ENCODE data around the gene MEIKIN.

The MEIKIN gene

GRCh38 chr5:131763968-131764367 is 181.5 kb downstream of the MEIKIN start:
- peaks cover 37% of the 10 kb centered on the region for H3K4me1 ChIP-seq (ENCODE audit: low read depth, poor library complexity, severe bottlenecking)
- no peak overlapping the region for H3K27ac ChIP-seq
- H3K79me2 ChIP-seq (ENCODE audit: insufficient read depth, low read depth): peaks cover 74% of the 10 kb centered on the region
- no peak overlapping the region for H2AFZ ChIP-seq (ENCODE audit: low read depth)
- TF ChIP-seq, protein P1, sequence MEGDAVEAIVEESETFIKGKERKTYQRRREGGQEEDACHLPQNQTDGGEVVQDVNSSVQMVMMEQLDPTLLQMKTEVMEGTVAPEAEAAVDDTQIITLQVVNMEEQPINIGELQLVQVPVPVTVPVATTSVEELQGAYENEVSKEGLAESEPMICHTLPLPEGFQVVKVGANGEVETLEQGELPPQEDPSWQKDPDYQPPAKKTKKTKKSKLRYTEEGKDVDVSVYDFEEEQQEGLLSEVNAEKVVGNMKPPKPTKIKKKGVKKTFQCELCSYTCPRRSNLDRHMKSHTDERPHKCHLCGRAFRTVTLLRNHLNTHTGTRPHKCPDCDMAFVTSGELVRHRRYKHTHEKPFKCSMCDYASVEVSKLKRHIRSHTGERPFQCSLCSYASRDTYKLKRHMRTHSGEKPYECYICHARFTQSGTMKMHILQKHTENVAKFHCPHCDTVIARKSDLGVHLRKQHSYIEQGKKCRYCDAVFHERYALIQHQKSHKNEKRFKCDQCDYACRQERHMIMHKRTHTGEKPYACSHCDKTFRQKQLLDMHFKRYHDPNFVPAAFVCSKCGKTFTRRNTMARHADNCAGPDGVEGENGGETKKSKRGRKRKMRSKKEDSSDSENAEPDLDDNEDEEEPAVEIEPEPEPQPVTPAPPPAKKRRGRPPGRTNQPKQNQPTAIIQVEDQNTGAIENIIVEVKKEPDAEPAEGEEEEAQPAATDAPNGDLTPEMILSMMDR (conservative IDR thresholded peaks at IDR 0.05; ENCODE audit: low read depth, low read length): no peak
- no peak overlapping the region for H3K4me3 ChIP-seq (IDR thresholded peaks at IDR 0.05; ENCODE audit: insufficient read depth, low read depth, low read length)
- no peak overlapping the region for H3K9ac ChIP-seq
- no peaks in the 10 kb centered on the region for H3K27me3 ChIP-seq (ENCODE audit: insufficient read depth, low read depth)
- H3K4me2 ChIP-seq: no peak overlapping the region
- H3K36me3 ChIP-seq (ENCODE audit: insufficient read depth): no peaks in the 10 kb centered on the region
- no peaks in the 10 kb centered on the region for H4K20me1 ChIP-seq (ENCODE audit: insufficient read depth)

- Histone ChIP-seq H3K79me2 (ENCODE audit: insufficient read depth, low read depth) (peaks cover 80% of the 10 kb centered on the region), H3K9ac (no peak overlapping the region), H3K27ac (no peak overlapping the region), H4K20me1 (ENCODE audit: insufficient read depth) (no peaks in the 10 kb centered on the region), H3K36me3 (ENCODE audit: insufficient read depth) (no peaks in the 10 kb centered on the region), H3K4me3 (IDR thresholded peaks at IDR 0.05; ENCODE audit: insufficient read depth, low read depth, low read length) (no peak overlapping the region), H3K4me2 (no peak overlapping the region), H3K27me3 (ENCODE audit: insufficient read depth, low read depth) (no peaks in the 10 kb centered on the region), H2AFZ (ENCODE audit: low read depth) (no peak overlapping the region), H3K4me1 (ENCODE audit: low read depth, poor library complexity, severe bottlenecking) (peaks cover 64% of the 10 kb centered on the region)
- TF ChIP-seq, protein P1 (conservative IDR thresholded peaks at IDR 0.05; ENCODE audit: low read depth, low read length): no peak
These were observed 184.7 kb downstream of the MEIKIN start for GRCh38 chr5:131760793-131761192.

- Histone ChIP-seq H3K36me3 (ENCODE audit: insufficient read depth) (no peaks in the 10 kb centered on the region), H3K27ac (peak overlapping the region; percentile 80; the same call in 1 of the 2 replicates), H2AFZ (ENCODE audit: low read depth) (no peak overlapping the region), H3K9ac (no peak overlapping the region), H3K27me3 (ENCODE audit: insufficient read depth, low read depth) (no peaks in the 10 kb centered on the region), H3K4me3 (IDR thresholded peaks at IDR 0.05; ENCODE audit: insufficient read depth, low read depth, low read length) (no peak overlapping the region), H3K4me1 (ENCODE audit: low read depth, poor library complexity, severe bottlenecking) (peaks cover 74% of the 10 kb centered on the region), H4K20me1 (ENCODE audit: insufficient read depth) (no peaks in the 10 kb centered on the region), H3K79me2 (ENCODE audit: insufficient read depth, low read depth) (peaks cover 85% of the 10 kb centered on the region), H3K4me2 (peak overlapping the region; percentile 79)
- TF ChIP-seq, protein P1 (conservative IDR thresholded peaks at IDR 0.05; ENCODE audit: low read depth, low read length): no peak
These were observed 185.8 kb downstream of the MEIKIN start for GRCh38 chr5:131759704-131760103.

GRCh38 chr5:131758520-131758900 is 187.0 kb downstream of the MEIKIN start:
- TF ChIP-seq, protein P1 (conservative IDR thresholded peaks at IDR 0.05; ENCODE audit: low read depth, low read length): no peak
- H3K9ac ChIP-seq: peak overlapping the region; percentile 30; the same call in 1 of the 2 replicates
- H3K27ac ChIP-seq: peak overlapping the region; percentile 80
- no peaks in the 10 kb centered on the region for H3K36me3 ChIP-seq (ENCODE audit: insufficient read depth)
- no peak overlapping the region for H2AFZ ChIP-seq (ENCODE audit: low read depth)
- H3K4me1 ChIP-seq (ENCODE audit: low read depth, poor library complexity, severe bottlenecking): peaks cover 83% of the 10 kb centered on the region
- H3K79me2 ChIP-seq (ENCODE audit: insufficient read depth, low read depth): peaks cover 86% of the 10 kb centered on the region
- no peak overlapping the region for H3K4me3 ChIP-seq (IDR thresholded peaks at IDR 0.05; ENCODE audit: insufficient read depth, low read depth, low read length)
- peak overlapping the region; percentile 79 for H3K4me2 ChIP-seq
- no peaks in the 10 kb centered on the region for H3K27me3 ChIP-seq (ENCODE audit: insufficient read depth, low read depth)
- no peaks in the 10 kb centered on the region for H4K20me1 ChIP-seq (ENCODE audit: insufficient read depth)
